Measurements from ENCODE around the gene ZNF668.

GRCh38 chr16:31084584-31085302, 10.7 kb upstream of the ZNF668 start:
- no peak for TF ChIP-seq CTCF (IDR thresholded peaks at IDR 0.05)
- TF ChIP-seq EP300 (IDR thresholded peaks at IDR 0.05) = no peak
- TF ChIP-seq POLR2A (IDR thresholded peaks at IDR 0.05) = no peak

Data from sigmoid colon (tissue), 4 donors.